A673 (cell line): ENCODE results near the gene PCYT1A. TPM values are rescaled to one million over a fixed set of nuclear protein-coding genes. Genes with fewer than 3 reads are reported as not detected.
"Not testable (repeated sequence)": the region's sequence is repeated elsewhere in the genome, so short reads cannot be mapped to it uniquely, and the experiment has no call there.

Experiments used
- BruUV-seq: library from RNA; stranded (reverse); fragments of 400-500 nt; replicated peaks from 2 replicates; lab custom pipeline; 2021; lab: Mats Ljungman, UMichigan
- CTCF ChIA-PET: fragments of 300-600 bp; sonication (Branson Sonifier 250); formaldehyde crosslinking; loops from one replicate; lab custom pipeline; 2022; ENCODE audit warnings: antibody characterized with exemption; lab: Charles Lee
- POLR2A ChIA-PET: fragments of 300-600 bp; sonication (Branson Sonifier 250); formaldehyde crosslinking; loops from one replicate; lab custom pipeline; 2022; ENCODE audit warnings: antibody characterized with exemption; ENCODE audit not compliant: low non-redundant PET; lab: Charles Lee
- DNase-seq: peaks from one replicate; pipeline ENCODE4 v3.0.0-alpha.2; 2015; ENCODE audit warnings: low spot score
- H3K27ac ChIP-seq: fragments of 200-600 bp; sonication (generic); 2 replicates; pipeline ENCODE4 v1.5.1; 2016; ENCODE audit warnings: mixed run types, low read depth, mild to moderate bottlenecking, mixed read lengths, antibody characterized with exemption, low read length; ENCODE audit not compliant: poor library complexity, severe bottlenecking
- H3K27me3 ChIP-seq: fragments of 200-600 bp; sonication (generic); replicated peaks from 2 replicates; pipeline ENCODE4 v1.6.1; 2017; ENCODE audit warnings: mixed run types, low read depth, mild to moderate bottlenecking, mixed read lengths, antibody characterized with exemption, low read length; ENCODE audit not compliant: insufficient read depth, poor library complexity
- H3K36me3 ChIP-seq: fragments of 200-600 bp; sonication (generic); 2 replicates; pipeline ENCODE4 v1.6.1; 2016; ENCODE audit warnings: mixed run types, mild to moderate bottlenecking, mixed read lengths, antibody characterized with exemption, low read length; ENCODE audit not compliant: insufficient read depth, poor library complexity, severe bottlenecking
- H3K4me1 ChIP-seq: fragments of 200-600 bp; sonication (generic); 2 replicates; pipeline ENCODE4 v1.6.1; 2017; ENCODE audit warnings: mixed run types, mild to moderate bottlenecking, mixed read lengths, antibody characterized with exemption, low read length; ENCODE audit not compliant: insufficient read depth, poor library complexity, severe bottlenecking
- H3K4me3 ChIP-seq: fragments of 200-600 bp; sonication (generic); 2 replicates; pipeline ENCODE4 v1.5.1; 2016; ENCODE audit warnings: low read depth, mixed run types, mild to moderate bottlenecking, mixed read lengths, low read length; ENCODE audit not compliant: poor library complexity, severe bottlenecking
- H3K9me3 ChIP-seq: fragments of 200-600 bp; sonication (generic); 2 replicates; pipeline ENCODE4 v1.6.1; 2016; ENCODE audit warnings: mixed run types, low read depth, mild to moderate bottlenecking, mixed read lengths, antibody characterized with exemption, low read length; ENCODE audit not compliant: poor library complexity, severe bottlenecking
- CTCF ChIP-seq: fragments of 300-800, 200-600 bp; sonication (generic); conservative IDR thresholded peaks from 2 replicates; pipeline ENCODE4 v1.5.1; 2017; ENCODE audit warnings: low read depth, mild to moderate bottlenecking, antibody characterized with exemption, low read length, moderate library complexity, mixed read lengths
- EZH2 ChIP-seq: fragments of 200-600 bp; sonication (generic); IDR thresholded peaks from 2 replicates; pipeline ENCODE4 v1.6.1; 2017; ENCODE audit warnings: borderline replicate concordance, low read depth, mild to moderate bottlenecking, mixed read lengths, antibody characterized with exemption, low read length; ENCODE audit not compliant: poor library complexity, severe bottlenecking
- intact Hi-C: fragments of 100-400 bp; cut with micrococcal nuclease; formaldehyde crosslinking; loops from one replicate; pipeline ENCODE4 v1.10.0; 2022; ENCODE audit not compliant: unreplicated experiment
- total RNA-seq: library from RNA; stranded (reverse); gene quantifications from 2 replicates; pipeline ENCODE4 v1.2.3, GENCODE V29; 2021

The PCYT1A gene
- total RNA-seq, 1 experiment from 2014 or later, result 62.3 TPM

- Histone ChIP-seq H3K27ac (no peak overlapping the region), H3K27me3 (no peaks in the 10 kb centered on the region), H3K9me3 (no peaks in the 10 kb centered on the region), H3K36me3 (no peaks in the 10 kb centered on the region), H3K4me1 (no peaks in the 10 kb centered on the region), H3K4me3 (no peak overlapping the region)
- ChIA-PET POLR2A (no interaction called here), CTCF (no interaction called here)
- intact Hi-C loops, result loop anchor here (5.0 to 10.0 kb wide), 3 partner anchors 248 to 433 kb away; partner anchors contain the start of gene RNF168
- BruUV-seq, result no TSS peak
- no peak for TF ChIP-seq EZH2
- no peak for TF ChIP-seq CTCF
- DNase-seq, result no peak
Observed at GRCh38 chr3:196254376-196255283, 32.9 kb downstream of the PCYT1A start.

DNA sequence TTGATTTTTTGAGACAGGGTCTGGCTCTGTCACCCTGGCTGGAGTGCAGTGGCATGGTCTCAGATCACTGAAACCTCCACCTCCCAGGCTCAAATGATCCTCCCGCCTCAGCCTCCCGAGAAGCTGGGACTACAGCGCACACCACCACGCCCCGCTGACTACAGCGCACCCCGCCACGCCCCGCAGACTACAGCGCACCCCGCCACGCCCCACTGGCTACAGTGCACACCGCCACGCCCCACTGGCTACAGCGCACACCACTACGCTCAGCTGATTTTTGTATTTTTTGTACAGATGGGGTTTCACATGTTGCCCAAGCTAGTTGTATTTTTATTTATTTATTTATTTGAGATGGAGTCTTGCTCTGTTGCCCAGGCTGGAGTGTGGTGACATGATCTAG lies 35.6 kb downstream of the PCYT1A start:
- BruUV-seq, result no TSS peak
- intact Hi-C loops, result loop anchor here (2.0 to 10.0 kb wide), 3 partner anchors 267 to 435 kb away; no protein-coding TSS in a partner anchor
- POLR2A ChIA-PET, result no interaction called here
- Histone ChIP-seq H3K36me3 (peaks cover 3% of the 10 kb centered on the region), H3K4me3 (no peak overlapping the region), H3K27ac (no peak overlapping the region), H3K27me3 (no peaks in the 10 kb centered on the region), H3K4me1 (no peaks in the 10 kb centered on the region), H3K9me3 (no peaks in the 10 kb centered on the region)
- CTCF ChIA-PET, result interaction anchor here (1.4 kb wide), 1 partner anchor 267 kb away, joined by 3 read pairs; no protein-coding TSS in a partner anchor
- DNase-seq, result no peak
- TF ChIP-seq CTCF (no peak), EZH2 (no peak)

GRCh38 chr3:196246612-196247308 lies 40.8 kb downstream of the PCYT1A start:
- intact Hi-C loops, result no loop called here
- no TSS peak for BruUV-seq
- no peak overlapping the region for H3K4me3 ChIP-seq
- no peak overlapping the region for H3K27ac ChIP-seq
- peaks cover 4% of the 10 kb centered on the region for H3K36me3 ChIP-seq
- CTCF ChIA-PET, result no interaction called here
- no peak for TF ChIP-seq EZH2
- no peak for TF ChIP-seq CTCF
- POLR2A ChIA-PET, result no interaction called here
- no peaks in the 10 kb centered on the region for H3K27me3 ChIP-seq
- no peaks in the 10 kb centered on the region for H3K4me1 ChIP-seq
- no peaks in the 10 kb centered on the region for H3K9me3 ChIP-seq
- DNase-seq, result no peak

GRCh38 chr3:196244166-196244565 lies 43.4 kb downstream of the PCYT1A start:
- H3K4me3 ChIP-seq, DNase-seq, CTCF ChIA-PET, H3K27me3 ChIP-seq, H3K27ac ChIP-seq, H3K36me3 ChIP-seq, POLR2A ChIA-PET, H3K4me1 ChIP-seq, BruUV-seq, H3K9me3 ChIP-seq, intact Hi-C loops: not testable (repeated sequence)
